ENCODE results near the gene RARS2.

RARS2 gene

DNA sequence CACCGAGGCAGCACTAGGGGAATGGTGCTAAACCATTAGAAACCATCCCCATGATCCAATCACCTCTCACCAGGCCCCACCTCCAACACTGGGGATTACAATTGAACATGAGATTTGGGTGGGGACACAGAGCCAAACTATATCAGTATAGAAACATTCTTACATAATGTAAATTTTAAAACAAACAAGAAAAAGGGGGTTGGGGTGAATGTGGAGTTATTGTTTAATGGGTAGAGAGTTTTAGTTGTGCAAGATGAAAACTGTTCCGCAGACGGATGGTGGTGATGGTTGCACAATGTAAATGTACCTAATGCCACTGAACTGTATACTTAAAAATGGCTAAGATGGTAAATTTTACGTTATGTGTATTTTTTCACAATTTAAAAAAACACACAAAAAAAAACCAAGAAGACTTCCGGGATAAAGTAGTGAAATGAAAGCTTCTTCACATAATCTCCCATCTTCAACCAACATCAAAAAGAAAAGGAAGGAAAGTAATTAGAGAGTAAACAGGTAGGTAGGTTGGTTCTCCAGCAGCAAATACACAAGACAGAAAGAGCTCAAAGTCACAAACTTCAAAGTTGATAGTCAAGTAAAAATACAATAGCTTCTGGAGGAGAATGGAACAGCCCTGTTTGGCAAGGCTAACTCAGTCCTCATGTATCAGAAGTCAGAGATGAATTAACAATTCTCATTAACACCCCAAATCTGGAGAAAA is 16.3 kb downstream of the RARS2 start:
- no peak for DNase-seq

DNA sequence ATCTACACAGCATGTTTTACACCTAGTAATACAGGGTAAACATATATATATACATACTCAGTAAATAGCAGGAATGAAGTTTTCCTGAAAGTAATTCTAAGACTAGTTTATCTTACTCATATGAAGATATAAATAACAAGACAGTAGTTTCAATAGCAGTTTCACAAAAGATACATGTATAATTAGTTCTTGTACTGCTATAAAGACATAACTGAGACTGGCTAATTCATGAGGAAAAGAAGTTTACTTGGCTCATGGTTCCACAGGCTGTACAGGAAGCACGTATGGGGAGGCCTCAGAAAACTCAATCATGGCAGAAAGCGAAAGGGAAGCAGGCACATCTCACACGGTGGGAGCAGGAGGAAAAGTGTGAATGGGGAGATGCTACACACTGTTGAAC is 16.9 kb downstream of the RARS2 start:
- no peak for DNase-seq

DNA sequence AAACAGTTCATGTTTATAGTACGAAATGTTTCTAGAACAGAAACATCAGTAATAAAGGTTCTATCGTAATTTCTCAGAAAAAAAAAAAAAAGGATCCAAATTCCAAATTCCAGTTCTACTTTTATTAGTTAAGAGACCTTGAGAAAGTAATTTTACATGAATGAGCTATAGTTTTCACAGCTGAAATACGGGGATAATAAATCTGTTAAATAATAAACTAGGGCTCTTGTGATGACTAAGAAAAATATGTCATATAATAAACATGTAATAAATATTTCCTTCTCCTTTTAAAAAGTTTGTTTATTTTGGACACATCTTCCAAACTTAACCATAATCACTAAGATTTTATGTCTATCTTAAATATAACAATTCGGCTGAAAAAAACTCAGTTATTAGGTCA is 17.8 kb downstream of the RARS2 start:
- DNase-seq = no peak

DNA sequence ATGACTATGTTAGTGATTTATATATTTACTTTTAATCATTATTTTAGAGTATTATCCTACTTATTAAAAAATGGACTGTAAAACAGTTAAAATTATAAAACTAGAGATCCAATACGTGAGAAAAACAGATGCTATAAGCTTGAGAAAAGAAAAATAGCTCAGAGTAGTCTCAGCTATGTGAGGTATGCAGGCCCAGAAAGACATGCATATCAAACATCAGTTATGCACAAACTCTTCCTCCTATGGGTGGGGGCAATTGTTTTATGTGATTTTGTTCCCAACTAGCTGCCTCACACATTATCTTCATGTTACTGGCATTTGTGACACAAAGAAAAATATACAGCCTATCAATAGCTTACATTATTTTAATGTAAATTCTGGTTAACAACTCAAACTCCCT is 28.8 kb downstream of the RARS2 start:
- no peak for DNase-seq

DNA sequence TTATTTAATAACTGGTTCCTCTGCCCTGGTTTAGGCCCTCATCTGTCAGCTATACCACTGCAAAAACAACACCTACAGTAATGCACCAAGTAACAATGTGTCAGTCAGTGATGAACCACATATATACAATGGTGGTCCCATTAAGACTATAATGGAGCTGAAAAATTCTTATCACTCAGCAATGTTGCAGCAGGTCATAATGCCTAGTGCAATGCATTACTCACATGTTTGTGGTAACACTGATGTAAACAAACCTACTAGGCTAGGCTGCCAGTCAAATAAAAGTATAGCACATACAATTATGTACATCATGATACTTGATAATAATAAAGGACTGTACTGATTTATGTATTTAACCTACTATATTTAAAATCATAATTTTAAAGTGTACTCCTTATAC is 31.3 kb downstream of the RARS2 start:
- DNase-seq = no peak

DNA sequence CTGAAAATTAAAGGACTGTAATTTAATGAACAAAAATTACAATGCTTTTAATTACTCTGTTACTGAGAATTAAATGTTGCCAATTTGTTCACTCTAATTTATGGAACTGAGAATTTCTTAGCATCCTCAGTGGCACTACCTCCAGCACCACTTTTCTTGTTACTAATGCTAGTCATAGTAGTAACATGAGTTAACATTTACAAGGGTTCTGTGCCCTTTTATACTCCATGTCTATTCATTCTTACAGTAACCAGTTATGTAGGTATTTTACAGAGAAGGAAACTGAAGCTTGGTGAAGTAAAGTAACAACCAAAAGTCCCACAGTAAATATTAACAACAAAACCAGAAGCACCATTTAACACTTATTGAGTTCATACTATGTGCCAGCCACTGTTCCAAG is 34.3 kb downstream of the RARS2 start:
- no peak for DNase-seq

DNA sequence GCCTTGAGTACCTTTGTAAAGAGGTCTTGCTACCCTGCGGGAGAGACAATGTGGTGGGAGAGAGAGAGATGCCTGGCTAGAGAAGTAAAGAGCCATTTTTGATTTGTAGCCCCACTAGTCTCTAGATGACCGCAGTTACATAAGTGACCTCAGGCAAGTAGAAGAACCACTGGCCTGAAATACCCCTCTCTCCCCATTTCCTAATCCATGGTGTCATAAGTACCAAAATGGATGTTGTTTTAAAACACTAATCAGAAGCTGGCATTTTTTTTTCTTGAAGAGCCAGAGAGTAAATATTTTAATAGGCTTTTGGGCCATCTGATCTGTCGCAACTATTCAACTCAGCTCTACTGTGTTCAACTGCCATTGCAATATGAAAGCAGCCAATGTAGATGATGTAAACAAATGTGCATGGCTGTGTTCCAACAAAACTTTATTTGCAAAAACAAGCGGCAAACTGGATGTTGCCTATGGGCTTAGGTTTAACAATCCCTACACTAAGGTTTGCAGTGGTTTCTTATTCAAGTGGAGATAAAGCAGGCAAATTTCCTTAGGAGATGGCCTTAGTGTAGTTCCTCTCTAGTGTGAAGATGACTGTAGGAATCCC is 36.5 kb downstream of the RARS2 start:
- no peak for DNase-seq

DNA sequence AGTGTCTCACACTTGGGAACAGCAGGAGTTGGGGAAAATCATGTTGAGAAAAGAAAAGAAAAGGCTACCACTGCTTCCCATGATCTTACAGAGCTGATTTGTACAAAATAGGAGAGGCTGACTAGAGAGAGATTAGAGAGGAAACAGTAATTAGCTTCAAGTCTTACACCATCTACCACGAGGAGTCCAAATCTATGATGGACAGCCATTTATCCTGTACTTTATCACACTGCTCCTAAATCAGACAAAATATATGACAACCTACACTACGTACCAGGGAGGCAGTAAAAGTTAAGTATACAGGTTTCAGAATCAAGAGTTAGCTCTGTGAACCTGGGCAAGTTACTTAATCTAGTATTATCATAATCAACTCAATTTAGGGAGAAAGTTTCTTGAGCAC is 38.0 kb downstream of the RARS2 start:
- no peak for DNase-seq

DNA sequence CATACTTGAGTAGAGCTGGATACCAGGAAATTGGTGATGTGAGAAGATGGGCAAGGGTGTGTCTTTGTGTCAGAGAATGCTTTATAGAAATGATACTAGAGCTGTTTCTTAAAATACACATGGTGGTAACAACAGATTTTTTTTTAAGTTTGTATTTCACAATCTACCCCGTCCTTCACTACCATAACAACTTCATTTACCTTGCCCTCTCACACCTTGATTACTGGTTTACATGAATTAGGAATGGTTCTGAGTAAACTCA is 45.4 kb downstream of the RARS2 start:
- no peak for DNase-seq

DNA sequence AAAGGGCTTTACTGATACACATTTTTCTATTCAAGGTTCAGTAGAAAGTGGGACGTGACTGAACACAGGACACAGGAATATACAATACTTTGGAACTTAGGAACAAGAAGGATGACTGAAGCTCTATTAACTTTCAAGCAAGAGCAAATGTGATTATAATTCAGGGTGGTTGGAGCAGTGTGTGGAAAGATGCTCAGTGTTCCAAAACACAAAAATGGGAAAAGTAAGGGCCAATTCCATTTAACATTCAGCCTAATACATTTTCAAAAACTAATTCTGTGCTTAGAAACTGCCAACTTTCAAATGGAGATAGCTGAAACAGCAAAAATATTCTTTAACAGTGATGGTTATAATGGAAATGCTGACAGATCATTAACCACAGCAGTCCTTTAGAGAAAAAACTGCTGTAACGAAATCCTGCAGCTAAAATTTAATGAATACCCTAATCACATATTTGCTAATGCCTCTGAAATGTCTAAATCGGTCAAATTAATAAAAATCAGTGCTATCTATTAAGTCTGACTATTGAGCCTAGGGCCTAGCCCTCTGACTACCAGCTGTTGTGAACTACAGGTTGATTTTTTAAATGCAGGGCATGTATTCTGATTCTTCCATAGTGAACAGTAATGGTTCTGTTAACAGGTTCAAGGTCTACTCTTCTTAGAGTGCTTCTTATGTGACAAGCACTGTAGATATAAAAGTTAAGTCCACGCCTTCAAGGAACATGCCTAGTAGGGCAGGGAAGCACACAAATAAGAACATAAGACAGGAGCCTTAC is 45.9 kb downstream of the RARS2 start:
- no peak for DNase-seq

DNA sequence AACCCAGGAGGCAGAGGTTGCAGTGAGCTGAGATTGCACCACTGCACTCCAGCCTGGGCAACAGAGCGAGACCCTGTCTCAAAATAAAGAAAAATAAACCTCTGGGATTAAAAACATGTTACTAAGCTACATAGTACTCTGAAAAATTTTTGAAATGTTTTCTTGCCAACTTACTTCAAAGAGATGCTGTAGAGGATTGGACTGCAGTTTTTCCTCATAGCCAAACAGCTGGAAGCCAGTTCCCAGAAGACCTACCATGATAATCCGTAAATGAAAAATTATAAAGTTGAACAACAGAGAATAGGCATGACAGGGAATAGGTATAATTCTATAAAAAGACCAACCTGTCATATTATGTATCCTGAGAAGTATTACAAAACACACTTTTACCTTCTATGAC is 48.0 kb downstream of the RARS2 start:
- no peak for DNase-seq

DNA sequence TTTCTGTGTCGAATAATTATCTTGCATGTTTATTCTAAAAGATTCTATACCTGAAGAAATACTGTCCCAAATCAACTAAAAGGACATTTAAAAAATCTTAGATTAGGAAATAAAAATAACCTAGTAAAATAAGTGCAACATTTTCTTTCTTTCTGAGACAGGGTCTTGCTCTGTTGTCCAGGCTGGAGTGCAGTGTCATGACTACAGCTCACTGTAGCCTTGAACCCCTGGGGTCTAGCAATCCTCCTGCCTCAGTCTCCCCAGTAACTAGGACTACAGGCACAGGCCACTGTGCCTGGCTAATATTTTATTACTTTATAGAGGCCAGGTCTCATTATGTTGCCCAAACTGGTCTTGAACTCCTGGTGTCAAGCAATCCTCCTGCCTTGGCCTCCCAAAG is 48.7 kb downstream of the RARS2 start:
- DNase-seq = no peak

DNA sequence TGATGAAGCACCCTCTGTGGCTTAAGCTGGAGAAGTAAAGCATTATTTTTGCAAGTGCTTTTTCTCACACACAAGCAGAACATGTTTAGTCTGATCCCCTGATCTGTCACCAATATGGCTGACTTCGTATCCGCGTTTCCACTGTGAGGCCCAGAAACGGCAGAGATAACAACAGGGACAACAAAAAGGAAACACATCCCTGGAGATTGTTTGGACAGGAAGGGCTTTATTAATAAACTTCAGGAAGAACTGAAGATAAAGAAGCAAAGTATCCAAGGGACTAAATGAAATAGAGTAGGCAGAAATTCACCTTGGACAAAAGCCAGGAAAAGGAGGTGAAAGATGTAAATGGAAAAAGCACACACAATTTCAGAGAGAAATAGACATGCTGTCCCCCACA is 49.2 kb downstream of the RARS2 start:
- no peak for DNase-seq

DNA sequence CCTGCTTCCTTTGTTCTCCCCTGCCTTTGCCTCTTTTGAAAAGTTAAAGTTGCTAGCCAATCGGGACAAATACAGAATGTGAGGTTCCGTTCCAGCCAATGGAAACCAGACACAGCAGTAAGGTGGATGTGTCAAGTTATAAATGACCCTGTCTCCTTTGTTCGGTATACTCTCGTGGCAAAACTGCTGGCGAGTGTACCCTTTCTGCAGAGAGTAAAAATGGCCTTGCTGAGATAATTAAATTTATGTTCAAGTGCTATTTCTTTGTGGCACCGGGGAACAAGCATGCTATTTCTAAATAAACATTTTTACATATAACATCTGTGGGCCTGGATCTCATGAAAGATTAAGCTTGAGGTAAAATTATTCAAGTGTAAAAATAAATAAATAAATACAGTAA is 50.2 kb downstream of the RARS2 start:
- no peak for DNase-seq

DNA sequence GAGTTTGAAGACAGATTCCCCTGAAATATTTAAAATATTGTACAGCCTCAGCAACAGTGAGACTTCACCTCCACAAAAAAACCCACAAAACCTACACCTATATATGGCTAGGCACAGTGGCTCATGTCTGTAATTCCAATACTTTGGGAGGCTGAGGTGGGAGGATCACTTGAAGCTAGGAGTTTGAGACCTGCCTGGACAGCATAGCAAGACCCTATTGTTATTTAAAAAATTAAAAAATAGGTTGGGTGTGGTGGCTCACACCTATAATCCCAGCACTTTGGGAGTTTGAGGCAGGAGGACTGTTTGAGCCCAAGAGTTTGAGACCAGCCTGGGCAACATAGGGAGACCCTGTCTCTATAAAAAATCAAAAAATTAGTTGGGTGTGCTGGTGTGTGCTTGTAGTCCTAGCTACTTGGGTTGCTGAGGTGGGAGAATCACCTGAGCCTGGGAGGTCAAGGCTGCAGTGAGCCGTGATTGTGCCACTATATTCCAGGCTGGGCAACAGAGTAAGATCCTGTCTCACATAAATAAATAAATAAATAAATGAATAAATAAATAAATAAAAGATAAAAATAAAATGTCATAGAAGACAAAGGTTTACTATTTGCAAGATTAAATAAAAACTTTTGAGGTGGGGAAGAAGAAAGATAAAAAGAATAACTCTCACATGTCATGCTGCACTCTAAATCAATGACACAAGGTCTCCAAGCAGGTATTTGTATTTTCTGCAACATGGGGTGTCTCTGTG is 51.1 kb downstream of the RARS2 start:
- no peak for DNase-seq

DNA sequence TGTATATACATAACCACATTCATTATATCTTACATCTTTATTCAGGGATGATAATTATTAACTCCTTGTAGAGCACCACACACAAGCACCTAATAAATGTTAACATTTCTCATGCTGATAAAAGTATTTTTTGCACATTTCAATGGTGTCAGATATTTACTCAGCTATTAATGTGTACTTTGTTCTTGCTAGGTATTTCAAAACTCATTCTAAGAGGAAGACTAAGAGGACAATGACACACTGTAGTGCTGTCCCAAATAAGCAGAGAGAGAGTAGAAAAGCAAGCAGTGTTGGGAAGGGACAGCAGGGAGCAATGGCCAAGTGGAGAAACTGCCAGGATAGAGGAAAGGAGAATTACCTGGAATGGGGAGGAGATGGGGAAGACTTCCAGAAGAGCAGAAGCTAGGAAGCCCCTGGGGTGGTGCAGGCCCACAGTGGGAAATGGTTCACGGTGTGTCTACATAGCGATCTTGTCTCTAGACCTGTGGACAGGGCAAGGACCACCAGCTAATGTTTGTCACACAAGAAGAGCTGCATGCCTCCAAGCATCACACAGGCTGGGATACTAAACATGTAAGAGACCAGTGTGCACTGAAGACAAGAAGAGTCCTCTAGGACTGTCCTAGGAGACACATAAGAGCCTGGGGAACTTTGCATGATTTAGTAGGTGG is 55.3 kb downstream of the RARS2 start:
- no peak for DNase-seq

DNA sequence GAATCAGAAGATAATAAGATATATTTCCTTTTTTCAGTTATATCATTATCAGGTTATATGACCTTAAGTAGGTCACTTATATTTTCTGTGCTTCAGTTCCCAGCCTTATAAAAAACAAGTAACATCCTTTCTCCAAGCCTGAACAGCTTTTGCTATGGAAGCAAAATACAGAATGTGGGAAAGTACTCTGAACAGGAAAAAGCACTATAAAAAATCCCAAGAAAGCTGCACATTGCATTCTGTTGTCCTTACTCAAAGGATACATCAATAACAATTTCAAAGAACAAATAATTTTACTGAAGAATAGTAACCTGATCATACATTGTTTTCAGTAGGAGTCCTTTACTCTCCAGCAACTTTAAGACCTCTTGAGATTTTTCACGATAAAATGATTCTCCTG is 60.6 kb downstream of the RARS2 start:
- DNase-seq = no peak

DNA sequence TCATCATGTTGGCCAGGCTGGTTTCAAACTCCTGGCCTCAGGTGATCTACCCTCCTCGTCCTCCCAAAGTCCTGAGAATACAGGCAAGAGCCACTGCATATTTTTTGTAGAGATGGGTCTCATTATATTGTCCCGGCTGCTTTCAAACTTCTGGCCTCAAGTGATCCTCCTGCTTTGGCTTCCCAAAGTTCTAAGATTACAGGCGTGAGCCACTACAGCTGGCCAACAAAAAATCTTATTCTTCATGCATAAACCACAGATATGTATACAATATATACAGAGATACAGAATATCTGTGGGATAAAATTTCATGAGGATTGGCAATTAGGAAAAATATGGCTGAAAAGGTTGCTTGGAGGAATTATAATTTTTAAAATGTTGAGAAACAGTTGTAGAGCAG is 67.1 kb downstream of the RARS2 start:
- DNase-seq = no peak

DNA sequence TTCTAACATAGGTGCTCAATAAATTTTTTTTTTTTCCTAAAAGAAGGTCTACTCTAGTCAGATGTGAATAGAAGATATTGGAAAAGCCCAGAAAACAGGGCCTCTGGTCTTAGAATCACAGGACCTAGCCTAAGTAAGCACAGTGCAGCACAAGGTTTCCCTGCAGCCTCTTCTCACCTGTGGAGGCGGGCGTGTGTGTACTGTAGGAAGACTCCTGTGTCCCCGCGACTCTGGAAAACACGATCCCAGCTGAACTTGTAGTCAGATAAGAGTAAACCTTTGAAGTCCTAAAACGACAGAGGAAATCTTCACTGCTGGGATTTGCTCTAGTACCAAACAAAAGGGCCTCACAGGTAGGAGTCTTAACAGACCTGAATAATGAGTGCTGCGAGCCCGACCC is 71.3 kb downstream of the RARS2 start:
- DNase-seq = no peak

DNA sequence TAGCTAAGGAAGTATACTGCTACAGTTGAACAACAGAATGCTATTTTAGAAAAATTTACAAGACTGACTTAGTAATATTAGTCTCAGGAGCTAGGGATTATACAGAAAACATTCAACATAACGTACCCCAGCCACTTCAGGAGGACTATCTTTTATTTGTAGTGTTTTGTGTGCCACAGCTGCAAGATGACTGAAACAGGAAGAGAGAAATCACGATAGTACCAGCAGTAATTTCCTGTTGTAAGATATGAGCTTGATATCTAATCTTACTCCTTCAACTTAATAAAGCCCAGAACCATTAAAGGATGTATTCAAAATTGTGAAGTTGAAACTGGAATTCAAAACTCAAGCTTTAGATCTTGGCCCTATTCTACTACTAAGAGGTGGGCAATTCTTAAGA is 75.0 kb downstream of the RARS2 start:
- peak in 1 of 5 experiments; percentile 76 for DNase-seq

DNA sequence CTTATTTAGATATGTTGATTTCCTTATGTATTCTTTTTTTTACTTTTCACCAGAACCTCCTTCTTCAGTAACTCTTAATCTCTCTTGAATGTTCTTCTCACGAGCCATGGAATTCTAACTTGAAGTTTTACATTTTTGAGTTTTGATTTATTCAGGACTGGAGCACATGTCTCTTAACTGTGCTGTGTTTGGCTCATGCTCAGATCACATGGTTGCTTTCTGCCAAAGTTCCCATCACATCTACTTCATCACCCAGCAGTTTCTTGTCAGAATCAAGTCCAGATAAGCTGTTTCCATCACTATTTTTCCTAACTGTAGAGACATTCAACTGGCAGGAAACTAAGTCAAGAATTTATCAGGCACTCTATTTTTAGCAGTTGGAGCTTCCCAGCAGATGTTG is 85.3 kb downstream of the RARS2 start:
- no peak for DNase-seq

DNA sequence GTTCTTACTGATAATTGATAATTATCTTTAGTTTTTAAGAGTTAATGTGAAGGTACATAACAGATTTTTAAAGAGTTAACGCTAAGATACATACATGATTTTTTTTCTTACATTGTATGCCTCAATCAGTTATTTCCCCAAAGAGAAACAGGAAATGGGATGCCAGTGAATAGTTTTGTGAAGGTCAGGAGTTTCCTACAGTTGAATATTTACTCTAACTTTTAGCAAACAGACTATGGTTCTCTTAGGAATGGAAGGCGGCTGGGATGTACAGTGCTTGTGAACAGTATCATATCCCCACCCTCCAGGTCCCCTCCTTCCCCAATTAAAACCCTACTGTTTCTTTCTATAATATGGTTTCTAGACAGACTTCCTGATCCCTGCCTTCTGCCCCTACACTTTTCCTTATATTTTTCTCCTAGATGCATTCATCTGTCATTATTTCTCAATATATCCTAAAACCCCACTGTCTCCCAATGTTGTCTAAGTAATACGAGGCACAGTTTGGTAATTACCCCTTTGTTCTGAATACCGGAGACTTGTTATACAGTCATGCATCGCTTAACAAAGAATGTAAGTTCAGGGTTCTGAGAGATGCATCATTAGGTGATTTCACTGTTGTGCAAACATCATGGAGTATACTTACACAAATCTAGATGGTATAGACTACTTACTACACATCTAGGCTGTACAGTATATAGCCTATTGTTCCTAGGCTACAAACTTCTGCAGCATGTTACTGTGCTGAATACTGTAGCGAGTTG is 87.8 kb downstream of the RARS2 start:
- no peak for DNase-seq
